ENCODE results near the gene RNF115. TPM values are rescaled to one million over a fixed set of nuclear protein-coding genes. Genes with fewer than 3 reads are reported as not detected.
"Not testable (repeated sequence)": the region's sequence is repeated elsewhere in the genome, so short reads cannot be mapped to it uniquely, and the experiment has no call there.

Gene RNF115
- polyA plus RNA-seq, 2 of the 4 experiments (the other 2 are of a cell fraction): 8.5 to 18.8 TPM

DNA sequence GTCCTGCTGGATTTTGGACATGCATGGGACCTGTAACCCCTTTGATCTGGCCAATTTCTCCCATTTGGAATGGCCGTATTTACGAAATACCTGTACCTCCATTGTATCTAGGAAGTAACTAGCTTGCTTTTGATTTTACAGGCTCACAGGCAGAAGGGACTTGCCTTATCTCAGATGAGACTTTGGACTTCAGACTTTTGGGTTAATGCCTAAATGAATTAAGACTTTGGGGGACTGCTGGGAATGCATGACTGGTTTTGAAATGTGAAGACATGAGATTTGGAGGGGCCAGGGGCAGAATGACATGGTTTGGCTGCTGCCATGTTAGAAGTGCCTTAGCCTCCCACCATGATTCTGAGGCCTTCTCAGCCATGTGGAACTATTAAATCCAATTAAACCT is 61.9 kb downstream of the RNF115 start:
- POLR2A ChIA-PET; H3K4me2 ChIP-seq; CTCF ChIA-PET; H3K4me3 ChIP-seq; H3K27ac ChIP-seq; DNase-seq (ENCODE audit: low read depth in 1 of 2, low spot score in 1 of 2); ATAC-seq; FAIRE-seq: not testable (repeated sequence)
- H3K4me1 ChIP-seq: peaks cover 20% of the 10 kb centered on the region
- peaks cover 11% of the 10 kb centered on the region for H3K9me3 ChIP-seq
- WGBS (ENCODE audit: missing lambda C conversion rate): 100% methylated on average over 2 of the region's 2 CpGs

GRCh38 chr1:145761498-145761897 is 62.4 kb downstream of the RNF115 start:
- H3K27ac ChIP-seq; CTCF ChIA-PET; FAIRE-seq; DNase-seq (ENCODE audit: low read depth in 1 of 2, low spot score in 1 of 2); H3K4me3 ChIP-seq; ATAC-seq; POLR2A ChIA-PET; H3K4me2 ChIP-seq: not testable (repeated sequence)
- Histone ChIP-seq H3K4me1 (peaks cover 20% of the 10 kb centered on the region), H3K9me3 (peaks cover 11% of the 10 kb centered on the region)
- WGBS (ENCODE audit: missing lambda C conversion rate): 100% methylated on average over 11 of the region's 11 CpGs

- H3K9me3 ChIP-seq: peaks cover 11% of the 10 kb centered on the region
- H3K4me3 ChIP-seq; DNase-seq (ENCODE audit: low read depth in 1 of 2, low spot score in 1 of 2); H3K4me2 ChIP-seq; POLR2A ChIA-PET; FAIRE-seq; H3K27ac ChIP-seq; H3K4me1 ChIP-seq; ATAC-seq: not testable (repeated sequence)
- WGBS (ENCODE audit: missing lambda C conversion rate): 96% methylated on average over 4 of the region's 4 CpGs
- CTCF ChIA-PET: interaction anchor here (1.0 to 3.5 kb wide), 3 partner anchors 35 to 75 kb away, joined by 3 to 22 read pairs (median 3); no protein-coding TSS in a partner anchor
Observed at GRCh38 chr1:145760395-145760949, 63.4 kb downstream of the RNF115 start.

- Histone ChIP-seq H3K4me1 (peaks cover 5% of the 10 kb centered on the region; the same call in 1 of the 3 replicates), H3K9me3 (peaks cover 11% of the 10 kb centered on the region), H3K4me2 (no peak overlapping the region), H3K27ac (no peak overlapping the region), H3K4me3 (no peak overlapping the region)
- ChIA-PET CTCF (interaction anchor here (1.0 to 3.5 kb wide), 4 partner anchors 35 to 85 kb away, joined by 3 to 22 read pairs (median 6); partner anchors contain the start of gene NUDT17), POLR2A (no interaction called here)
- no peak for DNase-seq (ENCODE audit: low read depth in 1 of 2, low spot score in 1 of 2)
- FAIRE-seq: no peak
- TF ChIP-seq KDM5A (IDR thresholded peaks at IDR 0.05) (no peak), MAFK (IDR thresholded peaks at IDR 0.05; ENCODE audit: partially characterized antibody) (peak; percentile 96), HOXA7 (CRISPR knock-in tag; IDR thresholded peaks at IDR 0.05) (no peak), JUNB (IDR thresholded peaks at IDR 0.05) (no peak), CHD4 (IDR thresholded peaks at IDR 0.05; ENCODE audit: borderline replicate concordance) (no peak)
- WGBS (ENCODE audit: missing lambda C conversion rate): 91% methylated on average over 1 of the region's 1 CpG
- no peak for ATAC-seq
Observed at GRCh38 chr1:145759721-145760120, 64.2 kb downstream of the RNF115 start.

GRCh38 chr1:145758575-145758974 is 65.3 kb downstream of the RNF115 start:
- Histone ChIP-seq H3K9me3 (peaks cover 11% of the 10 kb centered on the region), H3K27ac (no peak overlapping the region), H3K4me3 (no peak overlapping the region), H3K4me1 (no peaks in the 10 kb centered on the region; the same call in 2 of the 3 replicates), H3K4me2 (no peak overlapping the region)
- DNase-seq (ENCODE audit: low read depth in 1 of 2, low spot score in 1 of 2) (no peak), FAIRE-seq (no peak), ATAC-seq (no peak)
- WGBS (ENCODE audit: missing lambda C conversion rate): 100% methylated on average over 1 of the region's 1 CpG
- ChIA-PET POLR2A (no interaction called here), CTCF (interaction anchor here (1.5 to 3.5 kb wide), 3 partner anchors 21 to 87 kb away, joined by 5 to 22 read pairs (median 8); partner anchors contain the start of gene NUDT17)
- TF ChIP-seq EHMT2 (IDR thresholded peaks at IDR 0.05; ENCODE audit: low read depth) (no peak), RNF2 (IDR thresholded peaks at IDR 0.05; ENCODE audit: borderline replicate concordance, low read depth) (no peak), KDM1A (IDR thresholded peaks at IDR 0.05; ENCODE audit: low read depth) (no peak), FOSB (CRISPR knock-in tag; IDR thresholded peaks at IDR 0.05) (no peak), FOXS1 (CRISPR knock-in tag; IDR thresholded peaks at IDR 0.05) (no peak), CTCF (IDR thresholded peaks at IDR 0.05) (no peak), RAD21 (conservative IDR thresholded peaks at IDR 0.05 in 1 of 2, IDR thresholded peaks at IDR 0.05 in 1 of 2) (no peak), POLR2AphosphoS2 (conservative IDR thresholded peaks at IDR 0.05; ENCODE audit: low read length) (no peak), SREBF2 (IDR thresholded peaks at IDR 0.05) (no peak)
- TF ChIP-seq, protein P1, sequence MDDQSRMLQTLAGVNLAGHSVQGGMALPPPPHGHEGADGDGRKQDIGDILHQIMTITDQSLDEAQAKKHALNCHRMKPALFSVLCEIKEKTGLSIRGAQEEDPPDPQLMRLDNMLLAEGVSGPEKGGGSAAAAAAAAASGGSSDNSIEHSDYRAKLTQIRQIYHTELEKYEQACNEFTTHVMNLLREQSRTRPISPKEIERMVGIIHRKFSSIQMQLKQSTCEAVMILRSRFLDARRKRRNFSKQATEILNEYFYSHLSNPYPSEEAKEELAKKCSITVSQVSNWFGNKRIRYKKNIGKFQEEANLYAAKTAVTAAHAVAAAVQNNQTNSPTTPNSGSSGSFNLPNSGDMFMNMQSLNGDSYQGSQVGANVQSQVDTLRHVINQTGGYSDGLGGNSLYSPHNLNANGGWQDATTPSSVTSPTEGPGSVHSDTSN (IDR thresholded peaks at IDR 0.05): no peak

All from A549 (cell line).